ENCODE results near the gene MPG. TPM values are rescaled to one million over a fixed set of nuclear protein-coding genes. Genes with fewer than 3 reads are reported as not detected.
"Not testable (repeated sequence)": the region's sequence is repeated elsewhere in the genome, so short reads cannot be mapped to it uniquely, and the experiment has no call there.

MPG gene
- total RNA-seq (2021) (86.2 and 138 TPM in 2 replicates), Bru-seq, nascent RNA (percentile 55 among the genes with signal in this experiment), BruChase-seq, experiment 1, labeled RNA remaining after a 2-hour chase (percentile 62 among the genes with signal in this experiment), BruChase-seq, experiment 2, labeled RNA remaining after a 6-hour chase (percentile 66 among the genes with signal in this experiment)
- long read RNA-seq, transcript MPG-202 (4 exons, 1,205 nt) = major isoform, 170 of 214 reads
- long read RNA-seq, partial matches to known transcripts = 31 of 214 reads
- long read RNA-seq, other reads (novel, unspliced or antisense) = 9 of 214 reads

- BruUV-seq (replicated peaks) = no TSS peak
- Histone ChIP-seq H3K79me2 (ENCODE audit: low read depth) (0 out of 2 replicates have a peak, but pooled peaks cover 3% of the 10 kb centered on the region), H4K20me1 (ENCODE audit: insufficient read depth) (no peaks in the 10 kb centered on the region), H3K4me1 (replicated peaks; ENCODE audit: insufficient read depth) (peaks cover 31% of the 10 kb centered on the region), H3K9me2 (ENCODE audit: insufficient read depth) (no peaks in the 10 kb centered on the region), H3K27ac (peak within 1 kb of the TSS; percentile 2; the same call in 1 of the 2 replicates), H3K27me3 (ENCODE audit: insufficient read depth, low read depth) (no peaks in the 10 kb centered on the region), H2AFZ (peak within 1 kb of the TSS; percentile 79), H3K36me3 (ENCODE audit: low read depth) (no peaks in the 10 kb centered on the region), H3K4me2 (peak within 1 kb of the TSS; percentile 97), H3K4me3 (peak within 1 kb of the TSS; percentile 84), H3F3A (ENCODE audit: insufficient read depth, low read depth) (peaks cover 39% of the 10 kb centered on the region; the same call in 1 of the 2 replicates), H3K9me3 (ENCODE audit: insufficient read depth, low read depth) (no peaks in the 10 kb centered on the region)
- ChIA-PET CTCF (interaction anchor here (0.7 kb wide), 1 partner anchor 12 kb away, joined by 3 read pairs; no protein-coding TSS in a partner anchor), POLR2A (ENCODE audit: unreplicated experiment) (no interaction called here)
- intact Hi-C loops (cut with micrococcal nuclease; ENCODE audit: unreplicated experiment) = no loop called here
- TF ChIP-seq EZH2 (IDR thresholded peaks at IDR 0.05; ENCODE audit: low read depth) (no peak), CTCF (conservative IDR thresholded peaks at IDR 0.05) (no peak)
- peak; percentile 51 to 90 for DNase-seq
These were observed at the start of gene MPG for GRCh38 chr16:77807-78443. Gene MPG (plus strand): TSS chr16:78225. CDS start chr16:78310, 85 bp downstream.

GRCh38 chr16:30627-31026 lies 47.4 kb upstream of the MPG start:
- POLR2A ChIA-PET (ENCODE audit: unreplicated experiment); CTCF ChIA-PET; H3K4me1 ChIP-seq (replicated peaks; ENCODE audit: insufficient read depth); H4K20me1 ChIP-seq (ENCODE audit: insufficient read depth); H3K27ac ChIP-seq; H3K9me3 ChIP-seq (ENCODE audit: insufficient read depth, low read depth); H3K36me3 ChIP-seq (ENCODE audit: low read depth); H3K9me2 ChIP-seq (ENCODE audit: insufficient read depth); DNase-seq; H3K27me3 ChIP-seq (ENCODE audit: insufficient read depth, low read depth); H3F3A ChIP-seq (ENCODE audit: insufficient read depth, low read depth); H2AFZ ChIP-seq; H3K4me3 ChIP-seq; intact Hi-C loops (cut with micrococcal nuclease; ENCODE audit: unreplicated experiment); H3K79me2 ChIP-seq (ENCODE audit: low read depth); H3K4me2 ChIP-seq; BruUV-seq (replicated peaks): not testable (repeated sequence)

- BruUV-seq (replicated peaks); H3F3A ChIP-seq (ENCODE audit: insufficient read depth, low read depth); H2AFZ ChIP-seq; H3K79me2 ChIP-seq (ENCODE audit: low read depth); H4K20me1 ChIP-seq (ENCODE audit: insufficient read depth); H3K36me3 ChIP-seq (ENCODE audit: low read depth); H3K27me3 ChIP-seq (ENCODE audit: insufficient read depth, low read depth); POLR2A ChIA-PET (ENCODE audit: unreplicated experiment); H3K9me3 ChIP-seq (ENCODE audit: insufficient read depth, low read depth); H3K4me3 ChIP-seq; DNase-seq; CTCF ChIA-PET; intact Hi-C loops (cut with micrococcal nuclease; ENCODE audit: unreplicated experiment); H3K9me2 ChIP-seq (ENCODE audit: insufficient read depth); H3K4me2 ChIP-seq; H3K27ac ChIP-seq: not testable (repeated sequence)
- H3K4me1 ChIP-seq (replicated peaks; ENCODE audit: insufficient read depth) = peaks cover 10% of the 10 kb centered on the region
These were observed 44.7 kb upstream of the MPG start for GRCh38 chr16:33154-33876.

Data from PC-9 (cell line).